ENCODE results near the gene ABHD4. TPM values are rescaled to one million over a fixed set of nuclear protein-coding genes. Genes with fewer than 3 reads are reported as not detected.
A peak's percentile ranks its signal among the peaks of the same experiment; 100 is the strongest.
"Not testable (repeated sequence)": the region's sequence is repeated elsewhere in the genome, so short reads cannot be mapped to it uniquely, and the experiment has no call there.

ABHD4 gene
- polyA plus RNA-seq, 1 donor, result 13.3 TPM

GRCh38 chr14:22589096-22589839 lies 8.8 kb upstream of the ABHD4 start, which contains the start of gene DAD1:
Gene DAD1, minus strand, starts transcription at chr14:22589224. Its CDS starts 67 bp downstream, at chr14:22589157.
- DNase-seq (ENCODE audit: low read depth), result peak; percentile 100

- no peak for DNase-seq (ENCODE audit: low read depth)
These were observed 4.9 kb upstream of the ABHD4 start for GRCh38 chr14:22593189-22593588.

GRCh38 chr14:22593601-22594000 lies 4.5 kb upstream of the ABHD4 start:
- DNase-seq (ENCODE audit: low read depth), result no peak

- no peak for DNase-seq (ENCODE audit: low read depth)
These were observed 3.9 kb upstream of the ABHD4 start for GRCh38 chr14:22594156-22594716.

- no peak for DNase-seq (ENCODE audit: low read depth)
These were observed 1.7 kb upstream of the ABHD4 start for GRCh38 chr14:22596354-22596879.

- DNase-seq (ENCODE audit: low read depth), result no peak
These were observed 835 bp upstream of the ABHD4 start for GRCh38 chr14:22597265-22597664.

GRCh38 chr14:22597771-22598098 lies 365 bp upstream of the ABHD4 start:
- DNase-seq (ENCODE audit: low read depth), result no peak

- DNase-seq (ENCODE audit: low read depth), result no peak
These were observed 770 bp downstream of the ABHD4 start for GRCh38 chr14:22598896-22599244.

GRCh38 chr14:22599349-22599748 lies 1.2 kb downstream of the ABHD4 start:
- DNase-seq (ENCODE audit: low read depth), result no peak

- DNase-seq (ENCODE audit: low read depth), result no peak
These were observed 1.9 kb downstream of the ABHD4 start for GRCh38 chr14:22600027-22600426.

GRCh38 chr14:22601456-22601855 lies 3.4 kb downstream of the ABHD4 start:
- DNase-seq (ENCODE audit: low read depth), result no peak

- no peak for DNase-seq (ENCODE audit: low read depth)
These were observed 3.9 kb downstream of the ABHD4 start for GRCh38 chr14:22601996-22602395.

- DNase-seq (ENCODE audit: low read depth), result no peak
These were observed 4.8 kb downstream of the ABHD4 start for GRCh38 chr14:22602862-22603261.

- DNase-seq (ENCODE audit: low read depth), result no peak
These were observed 8.3 kb downstream of the ABHD4 start for GRCh38 chr14:22606380-22606779.

GRCh38 chr14:22607291-22607690 lies 9.2 kb downstream of the ABHD4 start:
- no peak for DNase-seq (ENCODE audit: low read depth)

GRCh38 chr14:22610931-22611330 lies 12.8 kb downstream of the ABHD4 start:
- no peak for DNase-seq (ENCODE audit: low read depth)

GRCh38 chr14:22613106-22613695 lies 15.1 kb downstream of the ABHD4 start:
- no peak for DNase-seq (ENCODE audit: low read depth)

- DNase-seq (ENCODE audit: low read depth), result no peak
These were observed 15.7 kb downstream of the ABHD4 start for GRCh38 chr14:22613736-22614239.

- no peak for DNase-seq (ENCODE audit: low read depth)
These were observed 16.2 kb downstream of the ABHD4 start for GRCh38 chr14:22614240-22614799.

- not testable (repeated sequence) for DNase-seq (ENCODE audit: low read depth)
These were observed 17.7 kb downstream of the ABHD4 start for GRCh38 chr14:22615765-22616164.

GRCh38 chr14:22622255-22622654 lies 24.2 kb downstream of the ABHD4 start:
- no peak for DNase-seq (ENCODE audit: low read depth)

GRCh38 chr14:22623047-22623446 lies 24.9 kb downstream of the ABHD4 start:
- DNase-seq (ENCODE audit: low read depth), result no peak

- DNase-seq (ENCODE audit: low read depth), result no peak
These were observed 28.5 kb downstream of the ABHD4 start for GRCh38 chr14:22626590-22626989.

Data from forelimb muscle (tissue), 1 donor.